ENCODE data around the gene PWP2. TPM values are rescaled to one million over a fixed set of nuclear protein-coding genes. Genes with fewer than 3 reads are reported as not detected.
"Not testable (repeated sequence)": the region's sequence is repeated elsewhere in the genome, so short reads cannot be mapped to it uniquely, and the experiment has no call there.

PWP2 gene
- total RNA-seq, 1 experiment from 2014 or later: 6.0 TPM

DNA sequence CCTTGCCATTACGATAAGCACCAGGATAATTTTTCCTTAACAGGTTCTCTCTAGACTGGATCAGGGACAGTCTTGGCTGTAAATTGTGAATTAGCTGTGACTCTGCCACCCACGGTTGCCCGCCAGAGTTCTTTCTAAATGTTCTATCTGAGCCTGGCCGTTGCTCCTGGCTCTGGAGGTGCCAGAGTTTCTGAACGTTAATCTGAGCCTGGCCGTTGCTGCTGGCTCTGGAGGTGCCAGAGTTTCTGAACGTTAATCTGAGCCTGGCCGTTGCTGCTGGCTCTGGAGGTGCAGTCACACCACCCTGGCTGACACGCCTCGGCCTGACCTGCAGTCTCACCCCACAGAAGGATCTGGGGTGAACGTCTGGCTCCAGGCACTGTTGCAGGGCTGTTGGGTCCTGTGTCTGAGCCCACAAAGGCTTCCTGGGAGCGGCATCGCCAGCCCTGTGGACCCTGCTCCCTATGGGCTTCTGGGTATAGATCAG lies 56.0 kb downstream of the PWP2 start:
- H3K27ac ChIP-seq (ENCODE audit: insufficient read length, low read depth, low read length); H2BK120ac ChIP-seq (ENCODE audit: low read depth, low read length, poor library complexity, severe bottlenecking); H4K8ac ChIP-seq (replicated peaks; ENCODE audit: insufficient read length, low read depth, low read length); H3K36me3 Mint-ChIP-seq (ENCODE audit: insufficient read depth in 1 of 3, low read depth in 3 of 3); H3K4ac ChIP-seq (ENCODE audit: low read depth, low read length); H3K14ac ChIP-seq (ENCODE audit: insufficient read depth, low read length); H3K27ac Mint-ChIP-seq; H3K4me1 ChIP-seq (ENCODE audit: insufficient read depth, low read length); DNase-seq; H3K79me2 ChIP-seq (ENCODE audit: insufficient read depth, low read length); H3K9ac ChIP-seq (ENCODE audit: extremely low read depth, insufficient read length, low read length); H4K91ac ChIP-seq (ENCODE audit: insufficient read length, low read depth, low read length); H2AK5ac ChIP-seq (ENCODE audit: insufficient read length, low read length); H2BK20ac ChIP-seq (ENCODE audit: low read depth, low read length, poor library complexity, severe bottlenecking); H3K23ac ChIP-seq (ENCODE audit: insufficient read length, low read depth, low read length); H3K4me1 Mint-ChIP-seq; H3K18ac ChIP-seq (ENCODE audit: insufficient read length, low read depth, low read length); H2BK15ac ChIP-seq (ENCODE audit: low read depth, low read length); H3K9me3 ChIP-seq (ENCODE audit: control insufficient read depth, low read depth, low read length); H4K20me1 ChIP-seq (ENCODE audit: control insufficient read depth, insufficient read depth, insufficient read length); H2BK12ac ChIP-seq (ENCODE audit: insufficient read length, low read depth, low read length); H3K27me3 ChIP-seq (ENCODE audit: insufficient read depth, low read length); H3T11ph ChIP-seq (ENCODE audit: low read length); H3K23me2 ChIP-seq (ENCODE audit: insufficient read length, low read depth, low read length, poor library complexity, severe bottlenecking); H2BK5ac ChIP-seq (ENCODE audit: insufficient read length, low read length); H3K9me3 Mint-ChIP-seq; H2AFZ ChIP-seq (ENCODE audit: low read length); H3K4me3 Mint-ChIP-seq; H3K56ac ChIP-seq (ENCODE audit: insufficient read length, low read depth, low read length); H3K4me2 ChIP-seq (ENCODE audit: insufficient read depth, insufficient read length, low read length); H3K79me1 ChIP-seq (ENCODE audit: insufficient read depth, low read depth, low read length, poor library complexity, severe bottlenecking); H4K5ac ChIP-seq (ENCODE audit: insufficient read length, low read depth, low read length); H3K27me3 Mint-ChIP-seq (ENCODE audit: low read depth): not testable (repeated sequence)
- no CpG with 5 or more reads among the region's 13 CpGs for WGBS (ENCODE audit: extremely low coverage, insufficient read length, low lambda C conversion rate)

DNA sequence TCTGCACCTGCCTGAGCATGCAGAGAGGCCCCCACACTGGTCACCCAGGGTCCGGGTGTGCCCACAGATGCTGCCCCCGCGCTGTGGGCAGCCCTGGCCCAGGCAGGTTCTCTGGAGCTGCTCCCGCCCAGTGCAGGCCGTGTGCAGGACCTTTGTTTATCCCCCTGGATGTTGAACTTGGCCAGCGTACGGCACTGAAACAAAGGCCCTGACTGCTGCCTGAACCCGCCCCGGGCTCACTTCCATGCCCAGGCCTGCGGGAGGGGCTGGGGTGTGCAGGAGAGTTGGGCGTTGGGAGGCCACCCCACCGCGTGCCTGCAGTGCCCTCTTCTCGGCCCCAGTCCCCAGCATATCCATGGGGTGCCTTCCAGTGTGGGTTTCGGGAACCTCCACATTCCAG lies 58.7 kb downstream of the PWP2 start:
- H3K4me1 ChIP-seq (ENCODE audit: insufficient read depth, low read length); H4K8ac ChIP-seq (replicated peaks; ENCODE audit: insufficient read length, low read depth, low read length); DNase-seq; H2BK5ac ChIP-seq (ENCODE audit: insufficient read length, low read length); H3K23ac ChIP-seq (ENCODE audit: insufficient read length, low read depth, low read length); H3T11ph ChIP-seq (ENCODE audit: low read length); H3K14ac ChIP-seq (ENCODE audit: insufficient read depth, low read length); H4K20me1 ChIP-seq (ENCODE audit: control insufficient read depth, insufficient read depth, insufficient read length); H3K27me3 Mint-ChIP-seq (ENCODE audit: low read depth); H3K79me1 ChIP-seq (ENCODE audit: insufficient read depth, low read depth, low read length, poor library complexity, severe bottlenecking); H3K79me2 ChIP-seq (ENCODE audit: insufficient read depth, low read length); H3K56ac ChIP-seq (ENCODE audit: insufficient read length, low read depth, low read length); H2BK12ac ChIP-seq (ENCODE audit: insufficient read length, low read depth, low read length); H3K4me2 ChIP-seq (ENCODE audit: insufficient read depth, insufficient read length, low read length); H3K18ac ChIP-seq (ENCODE audit: insufficient read length, low read depth, low read length); H3K23me2 ChIP-seq (ENCODE audit: insufficient read length, low read depth, low read length, poor library complexity, severe bottlenecking); H2AFZ ChIP-seq (ENCODE audit: low read length); H3K27ac ChIP-seq (ENCODE audit: insufficient read length, low read depth, low read length); H4K91ac ChIP-seq (ENCODE audit: insufficient read length, low read depth, low read length); H2BK120ac ChIP-seq (ENCODE audit: low read depth, low read length, poor library complexity, severe bottlenecking); H2AK5ac ChIP-seq (ENCODE audit: insufficient read length, low read length); H3K9me3 ChIP-seq (ENCODE audit: control insufficient read depth, low read depth, low read length); H3K9me3 Mint-ChIP-seq; H3K4me1 Mint-ChIP-seq; H2BK15ac ChIP-seq (ENCODE audit: low read depth, low read length); H3K36me3 Mint-ChIP-seq (ENCODE audit: insufficient read depth in 1 of 3, low read depth in 3 of 3); H2BK20ac ChIP-seq (ENCODE audit: low read depth, low read length, poor library complexity, severe bottlenecking); H3K27ac Mint-ChIP-seq; H3K4ac ChIP-seq (ENCODE audit: low read depth, low read length); H4K5ac ChIP-seq (ENCODE audit: insufficient read length, low read depth, low read length); H3K4me3 Mint-ChIP-seq; H3K9ac ChIP-seq (ENCODE audit: extremely low read depth, insufficient read length, low read length); H3K27me3 ChIP-seq (ENCODE audit: insufficient read depth, low read length): not testable (repeated sequence)
- WGBS (ENCODE audit: extremely low coverage, insufficient read length, low lambda C conversion rate): no CpG with 5 or more reads among the region's 15 CpGs

Data from H9 (cell line).